HK-2 (cell line): ENCODE measurements around the gene C20orf96.

Experiments used
- DNase-seq: peaks from one replicate; pipeline ENCODE4 v3.0.0-alpha.2; 2018; ENCODE audit not compliant: unreplicated experiment

The C20orf96 gene

GRCh38 chr20:312067-312466, 21.5 kb upstream of the C20orf96 start:
- no peak for DNase-seq

- no peak for DNase-seq
Observed at GRCh38 chr20:311609-312008, 21.1 kb upstream of the C20orf96 start.

- DNase-seq, result no peak
Observed at GRCh38 chr20:310645-311044, 20.1 kb upstream of the C20orf96 start.

GRCh38 chr20:309841-310644, 19.5 kb upstream of the C20orf96 start:
- peak; percentile 99 for DNase-seq

GRCh38 chr20:309306-309840, 18.8 kb upstream of the C20orf96 start:
- DNase-seq, result peak; percentile 36

- DNase-seq, result no peak
Observed at GRCh38 chr20:308427-309038, 18.0 kb upstream of the C20orf96 start.

GRCh38 chr20:305745-306144, 15.2 kb upstream of the C20orf96 start:
- no peak for DNase-seq

GRCh38 chr20:301886-302848, 11.6 kb upstream of the C20orf96 start:
- DNase-seq, result no peak

GRCh38 chr20:300345-300990, 9.9 kb upstream of the C20orf96 start:
- DNase-seq, result no peak

- DNase-seq, result no peak
Observed at GRCh38 chr20:298776-299391, 8.3 kb upstream of the C20orf96 start.

GRCh38 chr20:297925-298775, 7.6 kb upstream of the C20orf96 start:
- peak; percentile 80 for DNase-seq

- DNase-seq, result peak; percentile 95
Observed at GRCh38 chr20:297098-297924, 6.8 kb upstream of the C20orf96 start, which contains the start of gene ZCCHC3. ZCCHC3 (plus strand) TSS chr20:297570; CDS start chr20:297587, 17 bp downstream.

- DNase-seq, result no peak
Observed at GRCh38 chr20:295804-296203, 5.3 kb upstream of the C20orf96 start.

GRCh38 chr20:294602-295001, 4.1 kb upstream of the C20orf96 start:
- DNase-seq, result no peak

- no peak for DNase-seq
Observed at GRCh38 chr20:289693-290083, 862 bp downstream of the C20orf96 start.

GRCh38 chr20:288956-289692, 1.4 kb downstream of the C20orf96 start:
- no peak for DNase-seq

GRCh38 chr20:286508-286907, 4.0 kb downstream of the C20orf96 start:
- DNase-seq, result no peak

GRCh38 chr20:284172-284571, 6.4 kb downstream of the C20orf96 start:
- DNase-seq, result no peak
